ENCODE results near the gene MARK3.

- TF ChIP-seq POLR2AphosphoS5 (IDR thresholded peaks at IDR 0.05) (no peak), CTCF (IDR thresholded peaks at IDR 0.05) (no peak), POLR2A (IDR thresholded peaks at IDR 0.05) (no peak), EP300 (IDR thresholded peaks at IDR 0.05) (no peak)
These were observed 135.0 kb downstream of the MARK3 start for GRCh38 chr14:103520269-103520656.
